ENCODE measurements around the gene PACSIN1. TPM values are rescaled to one million over a fixed set of nuclear protein-coding genes. Genes with fewer than 3 reads are reported as not detected.
"Not testable (repeated sequence)": the region's sequence is repeated elsewhere in the genome, so short reads cannot be mapped to it uniquely, and the experiment has no call there.

Gene PACSIN1
- total and polyA plus RNA-seq, 2 donors: 0.20 to 0.32 TPM

GRCh38 chr6:34484899-34485298, 19.0 kb downstream of the PACSIN1 start:
- Histone ChIP-seq H3K36me3 (ENCODE audit: insufficient read depth) (no peaks in the 10 kb centered on the region), H3K4me1 (ENCODE audit: insufficient read depth) (no peaks in the 10 kb centered on the region), H3K4me3 (ENCODE audit: low read depth, low read length) (no peak overlapping the region), H3K27ac (ENCODE audit: low read depth) (no peak overlapping the region)
- DNase-seq (ENCODE audit: extremely low spot score): no peak
- 72% methylated on average over 7 of the region's 7 CpGs for WGBS

- Histone ChIP-seq H3K4me3 (ENCODE audit: low read depth, low read length) (no peak overlapping the region), H3K36me3 (ENCODE audit: insufficient read depth) (no peaks in the 10 kb centered on the region), H3K27ac (ENCODE audit: low read depth) (no peak overlapping the region), H3K4me1 (ENCODE audit: insufficient read depth) (no peaks in the 10 kb centered on the region)
- 81% methylated on average over 14 of the region's 14 CpGs for WGBS
- no peak for DNase-seq (ENCODE audit: extremely low spot score)
Measured at GRCh38 chr6:34485321-34486060, 19.6 kb downstream of the PACSIN1 start.

GRCh38 chr6:34486106-34486740, 20.3 kb downstream of the PACSIN1 start:
- no peak overlapping the region for H3K27ac ChIP-seq (ENCODE audit: low read depth)
- no peaks in the 10 kb centered on the region for H3K4me1 ChIP-seq (ENCODE audit: insufficient read depth)
- no peak overlapping the region for H3K4me3 ChIP-seq (ENCODE audit: low read depth, low read length)
- DNase-seq (ENCODE audit: extremely low spot score): no peak
- no peaks in the 10 kb centered on the region for H3K36me3 ChIP-seq (ENCODE audit: insufficient read depth)
- WGBS: 80% methylated on average over 8 of the region's 8 CpGs

- H3K36me3 ChIP-seq (ENCODE audit: insufficient read depth); H3K4me1 ChIP-seq (ENCODE audit: insufficient read depth); H3K27ac ChIP-seq (ENCODE audit: low read depth); DNase-seq (ENCODE audit: extremely low spot score); H3K4me3 ChIP-seq (ENCODE audit: low read depth, low read length): not testable (repeated sequence)
- 95% methylated on average over 8 of the region's 8 CpGs for WGBS
Measured at GRCh38 chr6:34486886-34487285, 21.0 kb downstream of the PACSIN1 start.

- Histone ChIP-seq H3K27ac (ENCODE audit: low read depth) (no peak overlapping the region), H3K4me3 (ENCODE audit: low read depth, low read length) (no peak overlapping the region), H3K4me1 (ENCODE audit: insufficient read depth) (no peaks in the 10 kb centered on the region), H3K36me3 (ENCODE audit: insufficient read depth) (no peaks in the 10 kb centered on the region)
- DNase-seq (ENCODE audit: extremely low spot score): no peak
- 72% methylated on average over 5 of the region's 5 CpGs for WGBS
Measured at GRCh38 chr6:34487536-34487935, 21.7 kb downstream of the PACSIN1 start.

- DNase-seq (ENCODE audit: extremely low spot score): no peak
Measured at GRCh38 chr6:34489207-34489805, 23.4 kb downstream of the PACSIN1 start.

GRCh38 chr6:34490390-34491090, 24.7 kb downstream of the PACSIN1 start:
- DNase-seq (ENCODE audit: extremely low spot score): no peak
- H3K4me1 ChIP-seq (ENCODE audit: insufficient read depth): no peaks in the 10 kb centered on the region
- no peak overlapping the region for H3K4me3 ChIP-seq (ENCODE audit: low read depth, low read length)
- 69% methylated on average over 20 of the region's 20 CpGs for WGBS
- H3K36me3 ChIP-seq (ENCODE audit: insufficient read depth): no peaks in the 10 kb centered on the region
- no peak overlapping the region for H3K27ac ChIP-seq (ENCODE audit: low read depth)

More at GRCh38 chr6:34489207-34489805, 23.4 kb downstream of the PACSIN1 start:
- Histone ChIP-seq H3K4me1 (ENCODE audit: insufficient read depth) (no peaks in the 10 kb centered on the region), H3K27ac (ENCODE audit: low read depth) (no peak overlapping the region), H3K36me3 (ENCODE audit: insufficient read depth) (no peaks in the 10 kb centered on the region), H3K4me3 (ENCODE audit: low read depth, low read length) (no peak overlapping the region)
- WGBS: 79% methylated on average over 9 of the region's 9 CpGs

GRCh38 chr6:34491091-34491430, 25.2 kb downstream of the PACSIN1 start:
- DNase-seq (ENCODE audit: extremely low spot score): no peak
- Histone ChIP-seq H3K4me3 (ENCODE audit: low read depth, low read length) (no peak overlapping the region), H3K4me1 (ENCODE audit: insufficient read depth) (no peaks in the 10 kb centered on the region), H3K27ac (ENCODE audit: low read depth) (no peak overlapping the region), H3K36me3 (ENCODE audit: insufficient read depth) (no peaks in the 10 kb centered on the region)
- WGBS: 35% methylated on average over 10 of the region's 10 CpGs

- WGBS: 70% methylated on average over 4 of the region's 4 CpGs
Measured at GRCh38 chr6:34493344-34493743, 27.5 kb downstream of the PACSIN1 start.

GRCh38 chr6:34494973-34495372, 29.1 kb downstream of the PACSIN1 start:
- H3K27ac ChIP-seq (ENCODE audit: low read depth): no peak overlapping the region
- H3K4me1 ChIP-seq (ENCODE audit: insufficient read depth): no peaks in the 10 kb centered on the region
- H3K4me3 ChIP-seq (ENCODE audit: low read depth, low read length): no peak overlapping the region
- H3K36me3 ChIP-seq (ENCODE audit: insufficient read depth): no peaks in the 10 kb centered on the region
- no peak for DNase-seq (ENCODE audit: extremely low spot score)
- WGBS: 95% methylated on average over 3 of the region's 3 CpGs

More at GRCh38 chr6:34493344-34493743, 27.5 kb downstream of the PACSIN1 start:
- Histone ChIP-seq H3K36me3 (ENCODE audit: insufficient read depth) (no peaks in the 10 kb centered on the region), H3K4me3 (ENCODE audit: low read depth, low read length) (no peak overlapping the region), H3K27ac (ENCODE audit: low read depth) (no peak overlapping the region), H3K4me1 (ENCODE audit: insufficient read depth) (no peaks in the 10 kb centered on the region)
- no peak for DNase-seq (ENCODE audit: extremely low spot score)

GRCh38 chr6:34496103-34496685, 30.3 kb downstream of the PACSIN1 start:
- 66% methylated on average over 9 of the region's 9 CpGs for WGBS
- H3K36me3 ChIP-seq (ENCODE audit: insufficient read depth): no peaks in the 10 kb centered on the region
- no peak overlapping the region for H3K4me3 ChIP-seq (ENCODE audit: low read depth, low read length)
- no peak overlapping the region for H3K27ac ChIP-seq (ENCODE audit: low read depth)
- no peak for DNase-seq (ENCODE audit: extremely low spot score)
- no peaks in the 10 kb centered on the region for H3K4me1 ChIP-seq (ENCODE audit: insufficient read depth)

- 84% methylated on average over 10 of the region's 10 CpGs for WGBS
- no peak for DNase-seq (ENCODE audit: extremely low spot score)
- no peak overlapping the region for H3K4me3 ChIP-seq (ENCODE audit: low read depth, low read length)
Measured at GRCh38 chr6:34497411-34497810, 31.5 kb downstream of the PACSIN1 start.

GRCh38 chr6:34506718-34507117, 40.8 kb downstream of the PACSIN1 start:
- WGBS: 75% methylated on average over 5 of the region's 5 CpGs
- no peak overlapping the region for H3K4me3 ChIP-seq (ENCODE audit: low read depth, low read length)
- H3K27ac ChIP-seq (ENCODE audit: low read depth): no peak overlapping the region
- no peak for DNase-seq (ENCODE audit: extremely low spot score)
- H3K36me3 ChIP-seq (ENCODE audit: insufficient read depth): no peaks in the 10 kb centered on the region
- no peaks in the 10 kb centered on the region for H3K4me1 ChIP-seq (ENCODE audit: insufficient read depth)

More at GRCh38 chr6:34497411-34497810, 31.5 kb downstream of the PACSIN1 start:
- Histone ChIP-seq H3K36me3 (ENCODE audit: insufficient read depth) (no peaks in the 10 kb centered on the region), H3K27ac (ENCODE audit: low read depth) (no peak overlapping the region), H3K4me1 (ENCODE audit: insufficient read depth) (no peaks in the 10 kb centered on the region)

Data from urinary bladder (tissue), 4 donors.